NCI-H1417 (cell line): Measurements from ENCODE around the gene MAOA.

Experiments used
- DNase-seq, 3 experiments: peaks; one replicate each; lab custom pipeline; 2025; lab: John Stamatoyannopoulos, UW

MAOA gene

DNA sequence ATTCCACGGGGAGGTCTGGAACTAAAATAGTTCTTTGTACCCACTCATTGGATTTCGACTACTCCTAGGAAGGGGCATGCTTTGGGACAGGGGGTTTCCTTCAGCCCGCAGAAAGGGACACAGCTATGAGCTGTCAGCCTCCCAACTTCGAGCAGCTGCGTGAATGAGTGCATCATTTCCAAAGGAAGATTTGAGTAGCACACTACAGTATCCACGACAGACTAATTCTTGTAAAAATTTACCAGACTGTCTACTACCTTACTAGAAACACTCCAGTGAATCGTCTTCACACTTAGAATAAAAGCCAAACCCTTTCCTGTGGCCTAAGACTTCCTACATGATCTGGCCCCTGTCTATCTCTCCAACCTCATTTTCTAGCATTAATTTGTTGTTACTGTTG lies 101.9 kb downstream of the MAOA start:
- no peak for DNase-seq

DNA sequence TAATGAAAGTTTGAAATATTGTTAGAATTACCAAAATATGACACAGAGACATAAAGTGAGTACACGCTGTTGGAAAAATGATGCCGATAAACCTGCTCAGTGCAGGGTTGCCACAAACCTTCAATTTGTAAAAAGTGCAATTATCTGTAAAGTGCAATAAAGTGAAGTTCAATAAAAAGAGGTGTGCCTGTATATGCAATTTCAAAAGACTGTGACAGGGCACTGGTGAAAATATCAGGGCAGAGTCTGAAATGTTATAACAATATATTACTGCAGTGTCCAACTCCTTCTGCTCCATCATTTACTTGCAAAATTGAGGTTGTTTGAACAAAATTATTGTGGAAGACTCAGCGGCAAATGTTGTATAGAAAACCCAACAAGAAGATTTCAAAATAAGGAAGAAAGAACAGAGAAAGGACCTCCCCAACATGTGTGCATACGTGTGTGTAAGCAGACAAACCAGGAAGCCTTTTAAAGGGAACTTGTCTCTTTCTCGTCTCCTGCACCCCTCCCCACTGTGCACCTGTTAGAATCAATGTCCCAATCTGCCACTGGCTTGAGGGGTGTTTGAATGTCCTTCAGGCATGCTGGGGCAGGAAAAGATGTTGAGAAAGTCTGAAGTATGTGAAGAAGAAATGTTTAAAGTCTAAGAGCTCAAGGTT lies 130.0 kb downstream of the MAOA start:
- no peak for DNase-seq
